ENCODE measurements around the gene GPR156. TPM values are rescaled to one million over a fixed set of nuclear protein-coding genes. Genes with fewer than 3 reads are reported as not detected.

GPR156 gene
- polyA plus RNA-seq, 1 donor (not counting 4 experiments of a cell fraction or from before 2014, with no cell fraction given): 0.17 TPM

DNA sequence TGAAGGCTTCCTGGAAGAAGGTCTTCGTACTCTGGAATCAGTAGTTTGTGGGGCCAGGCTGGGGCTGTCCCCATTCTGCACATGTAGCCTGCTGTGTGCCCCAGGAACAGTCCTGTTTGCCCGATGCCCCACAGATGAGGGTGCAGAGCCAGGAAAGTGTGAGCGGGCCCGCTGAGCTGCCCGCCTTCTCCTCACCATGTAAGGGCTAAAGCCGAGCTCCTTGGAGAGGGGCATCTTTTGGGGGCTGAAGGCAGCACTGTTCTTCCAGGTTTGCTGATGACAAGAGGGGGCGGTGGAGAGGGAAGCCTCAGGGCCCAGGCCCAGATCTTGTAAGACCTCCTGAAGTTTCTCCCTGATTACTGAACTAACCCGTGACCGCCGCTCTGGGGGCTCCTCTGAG is 117.5 kb downstream of the GPR156 start:
- TF ChIP-seq, protein P1, sequence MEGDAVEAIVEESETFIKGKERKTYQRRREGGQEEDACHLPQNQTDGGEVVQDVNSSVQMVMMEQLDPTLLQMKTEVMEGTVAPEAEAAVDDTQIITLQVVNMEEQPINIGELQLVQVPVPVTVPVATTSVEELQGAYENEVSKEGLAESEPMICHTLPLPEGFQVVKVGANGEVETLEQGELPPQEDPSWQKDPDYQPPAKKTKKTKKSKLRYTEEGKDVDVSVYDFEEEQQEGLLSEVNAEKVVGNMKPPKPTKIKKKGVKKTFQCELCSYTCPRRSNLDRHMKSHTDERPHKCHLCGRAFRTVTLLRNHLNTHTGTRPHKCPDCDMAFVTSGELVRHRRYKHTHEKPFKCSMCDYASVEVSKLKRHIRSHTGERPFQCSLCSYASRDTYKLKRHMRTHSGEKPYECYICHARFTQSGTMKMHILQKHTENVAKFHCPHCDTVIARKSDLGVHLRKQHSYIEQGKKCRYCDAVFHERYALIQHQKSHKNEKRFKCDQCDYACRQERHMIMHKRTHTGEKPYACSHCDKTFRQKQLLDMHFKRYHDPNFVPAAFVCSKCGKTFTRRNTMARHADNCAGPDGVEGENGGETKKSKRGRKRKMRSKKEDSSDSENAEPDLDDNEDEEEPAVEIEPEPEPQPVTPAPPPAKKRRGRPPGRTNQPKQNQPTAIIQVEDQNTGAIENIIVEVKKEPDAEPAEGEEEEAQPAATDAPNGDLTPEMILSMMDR (optimal IDR thresholded peaks at IDR 0.05 in 1 of 3, IDR thresholded peaks at IDR 0.05 in 1 of 3, conservative IDR thresholded peaks at IDR 0.05 in 1 of 3; ENCODE audit: extremely low read depth in 1 of 3, insufficient read depth in 2 of 3, low read length in 3 of 3): no peak
- no peak for TF ChIP-seq EZH2 (IDR thresholded peaks at IDR 0.05; ENCODE audit: low read length)
- Histone ChIP-seq H4K20me1 (ENCODE audit: control insufficient read depth, extremely low read depth, insufficient read depth, low read length) (no peaks in the 10 kb centered on the region), H3K4me1 (ENCODE audit: control insufficient read depth, extremely low read depth, insufficient read depth, low read length) (peaks cover 33% of the 10 kb centered on the region), H3K9me1 (ENCODE audit: control insufficient read depth, extremely low read depth, insufficient read depth, low read length) (no peaks in the 10 kb centered on the region), H3K79me2 (ENCODE audit: control insufficient read depth, insufficient read depth, low read length) (no peaks in the 10 kb centered on the region), H3K36me3 (ENCODE audit: control insufficient read depth in 2 of 2, extremely low read depth in 1 of 2, insufficient read depth in 2 of 2, low read length in 2 of 2) (no peaks in the 10 kb centered on the region), H3K4me2 (ENCODE audit: control insufficient read depth, extremely low read depth, insufficient read depth, low read depth, low read length) (no peak overlapping the region), H2AFZ (ENCODE audit: control insufficient read depth, low read length) (no peak overlapping the region), H3K4me3 (ENCODE audit: control insufficient read depth in 2 of 3, extremely low read depth in 1 of 3, insufficient read depth in 2 of 3, low read depth in 1 of 3, low read length in 3 of 3) (no peak overlapping the region), H3K27me3 (ENCODE audit: control insufficient read depth, extremely low read depth, insufficient read depth, low read length) (no peaks in the 10 kb centered on the region), H3K9me3 (ENCODE audit: control insufficient read depth, low read depth, low read length) (no peaks in the 10 kb centered on the region), H3K9ac (ENCODE audit: control insufficient read depth, extremely low read depth, insufficient read depth, low read length) (no peak overlapping the region), H3K27ac (ENCODE audit: control insufficient read depth, insufficient read depth, low read length) (no peak overlapping the region)
- no peak for DNase-seq (ENCODE audit: low read depth, low spot score)
- no peak for FAIRE-seq
- dilution Hi-C loops (cut with MboI; ENCODE audit: extremely low pct_ligation_motif_present, low sequenced_read_pairs): no loop called here

DNA sequence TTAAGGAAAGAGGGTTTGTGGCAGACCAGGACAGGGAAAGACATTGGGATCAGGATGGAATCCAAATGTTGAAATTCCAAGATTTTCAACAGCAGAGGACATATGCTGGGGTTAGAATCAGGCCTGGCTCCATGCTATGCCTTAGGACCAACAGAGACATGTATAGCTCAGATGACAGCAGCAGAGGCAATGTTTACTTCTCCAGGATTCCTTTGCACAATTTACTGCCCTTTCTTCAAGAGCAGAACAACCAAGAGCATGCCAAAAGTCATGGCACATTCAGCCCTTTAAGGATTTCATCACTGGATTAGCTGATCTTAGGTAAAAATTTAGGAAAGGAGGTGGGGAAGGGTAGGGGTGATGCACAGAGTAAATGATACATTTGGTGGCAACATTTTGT is 121.2 kb downstream of the GPR156 start:
- dilution Hi-C loops (cut with MboI; ENCODE audit: extremely low pct_ligation_motif_present, low sequenced_read_pairs): no loop called here
- no peak for DNase-seq (ENCODE audit: low read depth, low spot score)
- Histone ChIP-seq H3K4me1 (ENCODE audit: control insufficient read depth, extremely low read depth, insufficient read depth, low read length) (peaks cover 30% of the 10 kb centered on the region), H3K9me1 (ENCODE audit: control insufficient read depth, extremely low read depth, insufficient read depth, low read length) (no peaks in the 10 kb centered on the region), H3K9ac (ENCODE audit: control insufficient read depth, extremely low read depth, insufficient read depth, low read length) (no peak overlapping the region), H3K27ac (ENCODE audit: control insufficient read depth, insufficient read depth, low read length) (no peak overlapping the region), H4K20me1 (ENCODE audit: control insufficient read depth, extremely low read depth, insufficient read depth, low read length) (no peaks in the 10 kb centered on the region), H3K4me2 (ENCODE audit: control insufficient read depth, extremely low read depth, insufficient read depth, low read depth, low read length) (no peak overlapping the region), H3K36me3 (ENCODE audit: control insufficient read depth in 2 of 2, extremely low read depth in 1 of 2, insufficient read depth in 2 of 2, low read length in 2 of 2) (no peaks in the 10 kb centered on the region), H2AFZ (ENCODE audit: control insufficient read depth, low read length) (no peak overlapping the region), H3K4me3 (ENCODE audit: control insufficient read depth in 2 of 3, extremely low read depth in 1 of 3, insufficient read depth in 2 of 3, low read depth in 1 of 3, low read length in 3 of 3) (no peak overlapping the region), H3K79me2 (ENCODE audit: control insufficient read depth, insufficient read depth, low read length) (no peaks in the 10 kb centered on the region), H3K27me3 (ENCODE audit: control insufficient read depth, extremely low read depth, insufficient read depth, low read length) (no peaks in the 10 kb centered on the region), H3K9me3 (ENCODE audit: control insufficient read depth, low read depth, low read length) (no peaks in the 10 kb centered on the region)
- no peak for FAIRE-seq
- TF ChIP-seq, protein P1 (optimal IDR thresholded peaks at IDR 0.05 in 1 of 3, IDR thresholded peaks at IDR 0.05 in 1 of 3, conservative IDR thresholded peaks at IDR 0.05 in 1 of 3; ENCODE audit: extremely low read depth in 1 of 3, insufficient read depth in 2 of 3, low read length in 3 of 3): no peak
- no peak for TF ChIP-seq EZH2 (IDR thresholded peaks at IDR 0.05; ENCODE audit: low read length)

All from keratinocyte (primary cell).